ENCODE measurements around the gene SOHLH1.

DNA sequence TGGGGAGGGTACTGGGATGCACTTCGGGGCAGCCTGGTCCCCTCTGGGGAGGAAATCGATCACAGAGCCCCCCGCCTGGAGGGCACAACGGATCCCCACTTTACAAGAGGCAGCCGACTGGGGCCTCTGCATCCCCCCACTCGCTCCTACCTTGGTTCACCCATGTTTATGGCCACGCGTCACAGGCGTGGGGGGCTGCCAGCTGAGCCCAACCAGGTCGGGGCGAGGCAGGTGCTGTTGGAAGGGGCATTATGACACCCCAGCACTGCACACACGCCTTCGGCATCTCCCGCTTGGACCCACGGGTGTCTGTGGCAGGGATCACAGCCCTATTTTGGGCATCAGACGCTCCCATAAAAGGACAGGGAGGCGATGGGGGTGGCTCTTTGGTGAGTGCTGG lies 14.6 kb downstream of the SOHLH1 start:
- TF ChIP-seq, protein P1, sequence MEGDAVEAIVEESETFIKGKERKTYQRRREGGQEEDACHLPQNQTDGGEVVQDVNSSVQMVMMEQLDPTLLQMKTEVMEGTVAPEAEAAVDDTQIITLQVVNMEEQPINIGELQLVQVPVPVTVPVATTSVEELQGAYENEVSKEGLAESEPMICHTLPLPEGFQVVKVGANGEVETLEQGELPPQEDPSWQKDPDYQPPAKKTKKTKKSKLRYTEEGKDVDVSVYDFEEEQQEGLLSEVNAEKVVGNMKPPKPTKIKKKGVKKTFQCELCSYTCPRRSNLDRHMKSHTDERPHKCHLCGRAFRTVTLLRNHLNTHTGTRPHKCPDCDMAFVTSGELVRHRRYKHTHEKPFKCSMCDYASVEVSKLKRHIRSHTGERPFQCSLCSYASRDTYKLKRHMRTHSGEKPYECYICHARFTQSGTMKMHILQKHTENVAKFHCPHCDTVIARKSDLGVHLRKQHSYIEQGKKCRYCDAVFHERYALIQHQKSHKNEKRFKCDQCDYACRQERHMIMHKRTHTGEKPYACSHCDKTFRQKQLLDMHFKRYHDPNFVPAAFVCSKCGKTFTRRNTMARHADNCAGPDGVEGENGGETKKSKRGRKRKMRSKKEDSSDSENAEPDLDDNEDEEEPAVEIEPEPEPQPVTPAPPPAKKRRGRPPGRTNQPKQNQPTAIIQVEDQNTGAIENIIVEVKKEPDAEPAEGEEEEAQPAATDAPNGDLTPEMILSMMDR (IDR thresholded peaks at IDR 0.05), result no peak
- TF ChIP-seq POLR2AphosphoS5 (IDR thresholded peaks at IDR 0.05; ENCODE audit: low read depth, low read length) (no peak), TCF7L2 (IDR thresholded peaks at IDR 0.05; ENCODE audit: low read depth, low read length) (no peak)
- TF ChIP-seq, protein P2, sequence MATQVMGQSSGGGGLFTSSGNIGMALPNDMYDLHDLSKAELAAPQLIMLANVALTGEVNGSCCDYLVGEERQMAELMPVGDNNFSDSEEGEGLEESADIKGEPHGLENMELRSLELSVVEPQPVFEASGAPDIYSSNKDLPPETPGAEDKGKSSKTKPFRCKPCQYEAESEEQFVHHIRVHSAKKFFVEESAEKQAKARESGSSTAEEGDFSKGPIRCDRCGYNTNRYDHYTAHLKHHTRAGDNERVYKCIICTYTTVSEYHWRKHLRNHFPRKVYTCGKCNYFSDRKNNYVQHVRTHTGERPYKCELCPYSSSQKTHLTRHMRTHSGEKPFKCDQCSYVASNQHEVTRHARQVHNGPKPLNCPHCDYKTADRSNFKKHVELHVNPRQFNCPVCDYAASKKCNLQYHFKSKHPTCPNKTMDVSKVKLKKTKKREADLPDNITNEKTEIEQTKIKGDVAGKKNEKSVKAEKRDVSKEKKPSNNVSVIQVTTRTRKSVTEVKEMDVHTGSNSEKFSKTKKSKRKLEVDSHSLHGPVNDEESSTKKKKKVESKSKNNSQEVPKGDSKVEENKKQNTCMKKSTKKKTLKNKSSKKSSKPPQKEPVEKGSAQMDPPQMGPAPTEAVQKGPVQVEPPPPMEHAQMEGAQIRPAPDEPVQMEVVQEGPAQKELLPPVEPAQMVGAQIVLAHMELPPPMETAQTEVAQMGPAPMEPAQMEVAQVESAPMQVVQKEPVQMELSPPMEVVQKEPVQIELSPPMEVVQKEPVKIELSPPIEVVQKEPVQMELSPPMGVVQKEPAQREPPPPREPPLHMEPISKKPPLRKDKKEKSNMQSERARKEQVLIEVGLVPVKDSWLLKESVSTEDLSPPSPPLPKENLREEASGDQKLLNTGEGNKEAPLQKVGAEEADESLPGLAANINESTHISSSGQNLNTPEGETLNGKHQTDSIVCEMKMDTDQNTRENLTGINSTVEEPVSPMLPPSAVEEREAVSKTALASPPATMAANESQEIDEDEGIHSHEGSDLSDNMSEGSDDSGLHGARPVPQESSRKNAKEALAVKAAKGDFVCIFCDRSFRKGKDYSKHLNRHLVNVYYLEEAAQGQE (IDR thresholded peaks at IDR 0.05; ENCODE audit: insufficient read depth in 1 of 2, low read depth in 2 of 2, low read length in 1 of 2), result no peak
